ENCODE results near the gene RHAG.

DNA sequence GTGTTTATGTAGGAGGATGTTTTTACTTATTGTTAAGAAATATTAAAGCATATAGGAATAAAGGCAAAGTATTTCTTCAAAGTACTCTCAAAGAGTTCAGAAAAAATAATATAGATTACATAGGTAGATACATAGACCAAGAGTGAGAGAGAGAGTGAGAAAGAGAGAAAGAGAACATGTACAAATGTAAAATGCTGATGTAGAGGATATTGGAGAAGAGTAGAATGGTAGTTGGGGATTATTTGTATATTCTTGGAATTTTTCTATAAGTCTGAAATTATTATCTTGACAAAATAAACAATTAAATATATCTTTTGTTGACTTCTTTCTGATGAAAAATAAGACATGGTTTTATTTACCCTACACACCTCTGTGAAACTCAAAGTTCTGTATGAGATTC lies 57.0 kb downstream of the RHAG start:
- TF ChIP-seq, protein P1, sequence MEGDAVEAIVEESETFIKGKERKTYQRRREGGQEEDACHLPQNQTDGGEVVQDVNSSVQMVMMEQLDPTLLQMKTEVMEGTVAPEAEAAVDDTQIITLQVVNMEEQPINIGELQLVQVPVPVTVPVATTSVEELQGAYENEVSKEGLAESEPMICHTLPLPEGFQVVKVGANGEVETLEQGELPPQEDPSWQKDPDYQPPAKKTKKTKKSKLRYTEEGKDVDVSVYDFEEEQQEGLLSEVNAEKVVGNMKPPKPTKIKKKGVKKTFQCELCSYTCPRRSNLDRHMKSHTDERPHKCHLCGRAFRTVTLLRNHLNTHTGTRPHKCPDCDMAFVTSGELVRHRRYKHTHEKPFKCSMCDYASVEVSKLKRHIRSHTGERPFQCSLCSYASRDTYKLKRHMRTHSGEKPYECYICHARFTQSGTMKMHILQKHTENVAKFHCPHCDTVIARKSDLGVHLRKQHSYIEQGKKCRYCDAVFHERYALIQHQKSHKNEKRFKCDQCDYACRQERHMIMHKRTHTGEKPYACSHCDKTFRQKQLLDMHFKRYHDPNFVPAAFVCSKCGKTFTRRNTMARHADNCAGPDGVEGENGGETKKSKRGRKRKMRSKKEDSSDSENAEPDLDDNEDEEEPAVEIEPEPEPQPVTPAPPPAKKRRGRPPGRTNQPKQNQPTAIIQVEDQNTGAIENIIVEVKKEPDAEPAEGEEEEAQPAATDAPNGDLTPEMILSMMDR (IDR thresholded peaks at IDR 0.05; ENCODE audit: insufficient read depth, low read depth, low read length): no peak
- TF ChIP-seq EZH2 (IDR thresholded peaks at IDR 0.05; ENCODE audit: insufficient read depth, low read length): no peak
